IMR-90 (cell line): ENCODE measurements around the gene ZNF600. TPM values are rescaled to one million over a fixed set of nuclear protein-coding genes. Genes with fewer than 3 reads are reported as not detected.
"Not testable (repeated sequence)": the region's sequence is repeated elsewhere in the genome, so short reads cannot be mapped to it uniquely, and the experiment has no call there.

Source experiments
- ATAC-seq: fragments of 200-7000 bp; cut with Tn5 transposase; 2 replicates; pipeline ENCODE4 v1.9.1; 2020; ENCODE audit warnings: low read depth, mild to moderate bottlenecking, moderate library complexity
- BruUV-seq: library from RNA; stranded (reverse); fragments of 400-500 nt; replicated peaks from 2 replicates; lab custom pipeline; 2021; lab: Mats Ljungman, UMichigan
- CTCF ChIA-PET: fragments of 300-600 bp; formaldehyde crosslinking; extraction: SDS; loops from one replicate; lab custom pipeline; 2021; ENCODE audit warnings: antibody characterized with exemption; lab: Yijun Ruan, JAX
- POLR2A ChIA-PET: fragments of 300-600 bp; sonication (Branson Sonifier 250); formaldehyde crosslinking; loops from one replicate; lab custom pipeline; 2022; ENCODE audit warnings: antibody characterized with exemption; ENCODE audit not compliant: unreplicated experiment; lab: Charles Lee
- DNase-seq: peaks from one replicate; pipeline ENCODE4 v3.0.0; 2013
- H2AFZ ChIP-seq: replicated peaks from 2 replicates; pipeline ENCODE3; 2013; ENCODE audit warnings: low read length, mild to moderate bottlenecking; ENCODE audit not compliant: poor library complexity
- H2AK5ac ChIP-seq: 2 replicates; pipeline ENCODE4 v1.6.1; 2013; ENCODE audit warnings: low read depth, low read length, inconsistent platforms
- H2AK9ac ChIP-seq: replicated peaks from 2 replicates; pipeline ENCODE3; 2013; ENCODE audit warnings: mild to moderate bottlenecking, low read depth, low read length, moderate library complexity; ENCODE audit not compliant: poor library complexity
- H2BK120ac ChIP-seq: 2 replicates; pipeline ENCODE4 v1.6.1; 2013; ENCODE audit warnings: low read depth, low read length, inconsistent platforms
- H2BK15ac ChIP-seq: 3 replicates; pipeline ENCODE4 v1.6.1; 2013; ENCODE audit warnings: low read depth, low read length, inconsistent platforms
- H2BK20ac ChIP-seq: 2 replicates; pipeline ENCODE4 v1.6.1; 2013; ENCODE audit warnings: low read depth, mild to moderate bottlenecking, inconsistent platforms, low read length, moderate library complexity
- H2BK5ac ChIP-seq: 2 replicates; pipeline ENCODE4 v1.6.1; 2013; ENCODE audit warnings: mild to moderate bottlenecking, low read depth, low read length, inconsistent platforms; ENCODE audit not compliant: poor library complexity, severe bottlenecking
- H3K14ac ChIP-seq: replicated peaks from 2 replicates; pipeline ENCODE4 v1.6.1; 2013; ENCODE audit warnings: low read depth, low read length, inconsistent platforms
- H3K18ac ChIP-seq: 2 replicates; pipeline ENCODE4 v1.6.1; 2013; ENCODE audit warnings: low read depth, low read length, control low read depth
- H3K23ac ChIP-seq: 2 replicates; pipeline ENCODE4 v1.6.1; 2013; ENCODE audit warnings: low read depth, low read length, inconsistent platforms
- H3K27ac ChIP-seq: 2 replicates; pipeline ENCODE4 v1.5.1; 2013; ENCODE audit warnings: mild to moderate bottlenecking, control low read depth, low read length; ENCODE audit not compliant: insufficient read depth
- H3K27me3 ChIP-seq: 2 replicates; pipeline ENCODE4 v1.6.1; 2013; ENCODE audit warnings: low read length; ENCODE audit not compliant: control insufficient read depth, insufficient read depth
- H3K36me3 ChIP-seq: 2 replicates; pipeline ENCODE4 v1.6.1; 2013; ENCODE audit warnings: low read length, mixed read lengths; ENCODE audit not compliant: control insufficient read depth, insufficient read depth
- H3K4ac ChIP-seq: 2 replicates; pipeline ENCODE4 v1.6.1; 2013; ENCODE audit warnings: low read depth, low read length, inconsistent platforms
- H3K4me1 ChIP-seq: 2 replicates; pipeline ENCODE4 v1.6.1; 2013; ENCODE audit warnings: low read length, mixed read lengths; ENCODE audit not compliant: control insufficient read depth, insufficient read depth
- H3K4me2 ChIP-seq: 2 replicates; pipeline ENCODE4 v1.6.1; 2013; ENCODE audit warnings: low read depth, mild to moderate bottlenecking, control low read depth, low read length, moderate library complexity
- H3K4me3 ChIP-seq: 2 replicates; pipeline ENCODE4 v1.5.1; 2013; ENCODE audit warnings: low read depth, mild to moderate bottlenecking, control low read depth, low read length, moderate library complexity; ENCODE audit not compliant: insufficient read depth
- H3K56ac ChIP-seq: 2 replicates; pipeline ENCODE4 v1.6.1; 2013; ENCODE audit warnings: low read length, inconsistent platforms; ENCODE audit not compliant: insufficient read depth; ENCODE audit errors: extremely low read depth
- H3K79me1 ChIP-seq, 2 experiments: 2 replicates each; pipeline ENCODE4 v1.6.1; 2013; ENCODE audit warnings: low read length in 2 of 2, inconsistent platforms in 1 of 2, low read depth in 1 of 2
- H3K9ac ChIP-seq: 2 replicates; pipeline ENCODE4 v1.6.1; 2013; ENCODE audit warnings: low read depth, low read length, control low read depth
- H3K9me1 ChIP-seq: 2 replicates; pipeline ENCODE4 v1.6.1; 2013; ENCODE audit warnings: low read length, inconsistent platforms; ENCODE audit not compliant: insufficient read depth
- H3K9me3 ChIP-seq: 2 replicates; pipeline ENCODE4 v1.6.1; 2013; ENCODE audit warnings: low read length; ENCODE audit not compliant: control insufficient read depth, insufficient read depth
- H4K20me1 ChIP-seq: 2 replicates; pipeline ENCODE4 v1.6.1; 2013; ENCODE audit warnings: low read length, inconsistent platforms; ENCODE audit not compliant: insufficient read depth
- H4K5ac ChIP-seq: 2 replicates; pipeline ENCODE4 v1.6.1; 2013; ENCODE audit warnings: mild to moderate bottlenecking, low read depth, low read length, control low read depth
- H4K8ac ChIP-seq, 2 experiments: 2 replicates each; pipeline ENCODE4 v1.6.1; 2013; ENCODE audit warnings: low read depth in 2 of 2, low read length in 2 of 2, control low read depth in 1 of 2, inconsistent platforms in 1 of 2
- H4K91ac ChIP-seq: 2 replicates; pipeline ENCODE4 v1.6.1; 2013; ENCODE audit warnings: low read depth, low read length, inconsistent platforms; ENCODE audit not compliant: insufficient read depth
- CEBPB ChIP-seq: IDR thresholded peaks from 2 replicates; pipeline ENCODE4 v1.6.1; 2012; ENCODE audit warnings: low read depth, low read length, improper control_type of control experiment
- POLR2A ChIP-seq: IDR thresholded peaks from 2 replicates; pipeline ENCODE4 v1.6.1; 2012; ENCODE audit warnings: mild to moderate bottlenecking, low read depth, low read length
- RCOR1 ChIP-seq: IDR thresholded peaks from 2 replicates; pipeline ENCODE4 v1.6.1; 2012; ENCODE audit warnings: mild to moderate bottlenecking, low read length, improper control_type of control experiment; ENCODE audit not compliant: insufficient replicate concordance
- RFX5 ChIP-seq: IDR thresholded peaks from 2 replicates; pipeline ENCODE4 v1.8.0; 2012; ENCODE audit warnings: low read depth, mild to moderate bottlenecking, low read length, moderate library complexity
- WGBS, 2 experiments: methylation state at CpG; one replicate each; pipeline versions ENCODE4 v1.1.5 to v1.1.7; 2013; ENCODE audit warnings: missing lambda C conversion rate in 2 of 2; ENCODE audit not compliant: insufficient read length in 1 of 2; ENCODE audit errors: extremely low coverage in 2 of 2; 5-methylcytosine and 5-hydroxymethylcytosine counted together
- dilution Hi-C: fragments of 300-500 bp; cut with HindIII; formaldehyde crosslinking; loops from one replicate; pipeline ENCODE4 v1.14.3; 2018; ENCODE audit warnings: low sequenced_read_pairs; ENCODE audit not compliant: unreplicated experiment
- in situ Hi-C: fragments of 300-500 bp; cut with MboI; formaldehyde crosslinking; loops from 3 replicates; pipeline ENCODE4 v1.14.3; 2019; ENCODE audit warnings: low sequenced_read_pairs, inconsistent platforms, mixed read lengths
- intact Hi-C: fragments of 100-400 bp; cut with micrococcal nuclease; formaldehyde crosslinking; loops from 2 replicates; pipeline ENCODE4 v1.10.0; 2022
- polyA plus RNA-seq, 3 experiments: library from polyadenylated mRNA; depleted of rRNA; stranded (reverse); fragments of >200 nt; gene quantifications; 2 replicates each; pipeline ENCODE4 v1.2.3, GENCODE V29; 2012; ENCODE audit warnings: low replicate concordance in 1 of 3
- total RNA-seq: library from RNA; depleted of rRNA; stranded (reverse); fragments of >200 nt; gene quantifications from 2 replicates; pipeline ENCODE4 v1.2.3, GENCODE V29; 2012
- TF ChIP-seq, protein P1 (sequence below): conservative IDR thresholded peaks from 2 replicates; pipeline ENCODE4 v1.5.1; 2012; ENCODE audit warnings: mild to moderate bottlenecking, low read depth, low read length, improper control_type of control experiment

Gene ZNF600
- total and polyA plus RNA-seq, 2 of the 4 experiments (the other 2 are of a cell fraction), result 4.0 to 4.1 TPM

DNA sequence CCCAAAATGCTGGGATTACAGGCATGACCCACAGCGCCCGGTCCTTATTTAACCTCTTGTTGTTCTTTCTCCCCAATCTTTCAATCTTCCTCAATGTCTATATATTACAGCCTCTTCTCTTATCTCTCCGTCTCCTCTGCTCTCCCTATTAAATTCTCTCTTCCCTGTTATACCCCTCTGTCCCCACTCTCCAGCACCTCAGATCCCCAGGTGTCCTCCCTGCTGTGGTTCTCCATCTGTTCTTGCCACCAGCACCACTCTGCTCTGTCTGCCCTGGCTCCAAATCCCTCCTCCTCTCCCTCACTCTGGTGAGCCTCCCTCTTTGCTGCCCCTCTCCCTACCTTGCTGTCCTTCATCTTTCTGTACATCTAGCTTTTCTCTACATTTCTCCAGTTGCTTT is 1.1 kb downstream of the ZNF600 start:
- Histone ChIP-seq H3K27me3 (no peaks in the 10 kb centered on the region), H2BK20ac (no peak overlapping the region), H3K9ac (no peak overlapping the region), H3K27ac (no peak overlapping the region), H3K14ac (no peak overlapping the region), H2AFZ (no peak overlapping the region), H2AK9ac (no peak overlapping the region), H2BK120ac (no peak overlapping the region), H2BK15ac (no peak overlapping the region), H3K79me1 (no peaks in the 10 kb centered on the region; a peak in 1 of 4 replicates), H4K5ac (no peak overlapping the region), H3K4me1 (0 out of 2 replicates have a peak, but pooled peaks cover 1% of the 10 kb centered on the region), H3K36me3 (no peaks in the 10 kb centered on the region), H3K23ac (no peak overlapping the region; the same call in 1 of the 2 replicates), H3K18ac (no peak overlapping the region), H3K56ac (no peak overlapping the region), H2BK5ac (no peak overlapping the region), H4K91ac (no peak overlapping the region), H3K4me2 (peak overlapping the region; percentile 85; the same call in 1 of the 2 replicates), H3K4me3 (no peak overlapping the region), H3K9me3 (peaks cover 4% of the 10 kb centered on the region; the same call in 1 of the 2 replicates), H4K8ac (no peak overlapping the region), H2AK5ac (no peak overlapping the region), H4K20me1 (no peaks in the 10 kb centered on the region), H3K4ac (no peak overlapping the region), H3K9me1 (no peaks in the 10 kb centered on the region)
- ATAC-seq (no peak), DNase-seq (no peak)
- intact Hi-C loops, result loop anchor here (5.0 kb wide), 1 partner anchor 177 kb away; the partner anchor contains the start of gene ZNF816
- TF ChIP-seq POLR2A (no peak), RFX5 (no peak), RCOR1 (no peak), CEBPB (no peak)
- TF ChIP-seq, protein P1, sequence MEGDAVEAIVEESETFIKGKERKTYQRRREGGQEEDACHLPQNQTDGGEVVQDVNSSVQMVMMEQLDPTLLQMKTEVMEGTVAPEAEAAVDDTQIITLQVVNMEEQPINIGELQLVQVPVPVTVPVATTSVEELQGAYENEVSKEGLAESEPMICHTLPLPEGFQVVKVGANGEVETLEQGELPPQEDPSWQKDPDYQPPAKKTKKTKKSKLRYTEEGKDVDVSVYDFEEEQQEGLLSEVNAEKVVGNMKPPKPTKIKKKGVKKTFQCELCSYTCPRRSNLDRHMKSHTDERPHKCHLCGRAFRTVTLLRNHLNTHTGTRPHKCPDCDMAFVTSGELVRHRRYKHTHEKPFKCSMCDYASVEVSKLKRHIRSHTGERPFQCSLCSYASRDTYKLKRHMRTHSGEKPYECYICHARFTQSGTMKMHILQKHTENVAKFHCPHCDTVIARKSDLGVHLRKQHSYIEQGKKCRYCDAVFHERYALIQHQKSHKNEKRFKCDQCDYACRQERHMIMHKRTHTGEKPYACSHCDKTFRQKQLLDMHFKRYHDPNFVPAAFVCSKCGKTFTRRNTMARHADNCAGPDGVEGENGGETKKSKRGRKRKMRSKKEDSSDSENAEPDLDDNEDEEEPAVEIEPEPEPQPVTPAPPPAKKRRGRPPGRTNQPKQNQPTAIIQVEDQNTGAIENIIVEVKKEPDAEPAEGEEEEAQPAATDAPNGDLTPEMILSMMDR, result no peak
- dilution Hi-C loops, result no loop called here
- ChIA-PET POLR2A (no interaction called here), CTCF (no interaction called here)
- BruUV-seq, result no TSS peak
- WGBS, 2 experiments, result 78% methylated on average over 3 of the region's 3 CpGs; no CpG with 5 or more reads in 1 of the 2 experiments
- in situ Hi-C loops, result no loop called here

DNA sequence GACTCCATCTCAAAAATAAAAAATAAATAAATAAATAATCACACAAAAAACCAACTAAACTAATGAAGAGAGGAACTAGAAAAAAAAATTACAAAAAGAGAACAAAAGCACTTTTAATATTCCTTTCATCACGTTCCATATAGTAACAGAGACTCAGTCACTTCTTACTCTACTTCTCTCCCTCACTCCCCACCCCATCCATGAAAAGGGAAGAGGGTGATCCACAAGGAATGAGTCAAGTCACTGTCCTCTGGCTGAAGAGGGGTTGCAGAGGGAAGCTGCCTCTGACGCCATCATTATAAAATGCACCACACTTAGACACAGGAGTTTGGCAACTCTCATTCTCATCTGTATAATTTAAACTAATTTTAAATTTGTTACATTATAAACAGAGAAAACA is 3.7 kb downstream of the ZNF600 start:
- H2BK5ac ChIP-seq, in situ Hi-C loops, H3K27ac ChIP-seq, H4K8ac ChIP-seq, BruUV-seq, H3K9me3 ChIP-seq, H3K9ac ChIP-seq, H2BK15ac ChIP-seq, H3K18ac ChIP-seq, H3K14ac ChIP-seq, H2AK5ac ChIP-seq, H2BK120ac ChIP-seq, ATAC-seq, H3K4me2 ChIP-seq, H3K79me1 ChIP-seq, H3K4me1 ChIP-seq, H2AK9ac ChIP-seq, H3K4ac ChIP-seq, H4K91ac ChIP-seq, H3K23ac ChIP-seq, intact Hi-C loops, dilution Hi-C loops, H3K9me1 ChIP-seq, H2BK20ac ChIP-seq, H4K5ac ChIP-seq, H3K4me3 ChIP-seq, H3K27me3 ChIP-seq, CTCF ChIA-PET, POLR2A ChIA-PET, H2AFZ ChIP-seq, H3K36me3 ChIP-seq, H3K56ac ChIP-seq, H4K20me1 ChIP-seq: not testable (repeated sequence)
- WGBS, 2 experiments, result no CpG with 5 or more reads among the region's 2 CpGs
- peak; percentile 8 for DNase-seq
